Measurements from ENCODE around the gene C16orf96.

GRCh38 chr16:4578961-4579530 lies 22.9 kb downstream of the C16orf96 start:
- TF ChIP-seq POLR2AphosphoS5 (IDR thresholded peaks at IDR 0.05; ENCODE audit: low read depth, low read length) (no peak), TCF7L2 (IDR thresholded peaks at IDR 0.05; ENCODE audit: low read depth, low read length) (no peak), CTCF (IDR thresholded peaks at IDR 0.05) (no peak)

Measured in Panc1 (cell line).